Measurements from ENCODE around the gene TMEM131. TPM values are rescaled to one million over a fixed set of nuclear protein-coding genes. Genes with fewer than 3 reads are reported as not detected.
"Not testable (repeated sequence)": the region's sequence is repeated elsewhere in the genome, so short reads cannot be mapped to it uniquely, and the experiment has no call there.

TMEM131 gene
- total RNA-seq, 6 donors from 2014 or later, result 30.5 to 67.5 (median 39.7) TPM

GRCh38 chr2:97863829-97864228 lies 131.9 kb downstream of the TMEM131 start:
- peaks cover 0 to 6% (median under 1%) of the 10 kb centered on the region in 4 donors for H3K36me3 ChIP-seq
- no peak for ATAC-seq (ENCODE audit: low FRiP score in 2 of 2)

GRCh38 chr2:97861177-97861576 lies 134.6 kb downstream of the TMEM131 start:
- Histone ChIP-seq H3K36me3 (peaks cover 0 to 13% (median 2%) of the 10 kb centered on the region in 4 donors), H3K27ac (no peak overlapping the region), H3K9me3 (no peaks in the 10 kb centered on the region), H3K4me1 (peaks cover 0 to 6% (median 0%) of the 10 kb centered on the region in 4 donors), H3K27me3 (no peaks in the 10 kb centered on the region), H3K4me3 (no peak overlapping the region)
- no peak for DNase-seq
- TF ChIP-seq CTCF (IDR thresholded peaks at IDR 0.05) (no peak), POLR2A (IDR thresholded peaks at IDR 0.05) (no peak), EP300 (IDR thresholded peaks at IDR 0.05) (no peak), POLR2AphosphoS5 (IDR thresholded peaks at IDR 0.05) (no peak)
- ATAC-seq (ENCODE audit: low FRiP score in 2 of 2), result no peak
- 100% methylated on average over 2 of the region's 2 CpGs for WGBS, 2 donors

More at GRCh38 chr2:97863829-97864228, 131.9 kb downstream of the TMEM131 start:
- Histone ChIP-seq H3K4me1 (peaks cover 0 to 7% (median 3%) of the 10 kb centered on the region in 4 donors), H3K9me3 (no peaks in the 10 kb centered on the region), H3K4me3 (no peak overlapping the region), H3K27me3 (no peaks in the 10 kb centered on the region), H3K27ac (no peak overlapping the region)
- TF ChIP-seq CTCF (IDR thresholded peaks at IDR 0.05) (no peak), POLR2A (IDR thresholded peaks at IDR 0.05) (no peak), EP300 (IDR thresholded peaks at IDR 0.05) (no peak), POLR2AphosphoS5 (IDR thresholded peaks at IDR 0.05) (no peak)
- 94 to 97% methylated on average over 3 of the region's 3 CpGs for whole genome bisulfite sequencing, 2 donors
- no peak for DNase-seq

GRCh38 chr2:97858442-97858841 lies 137.3 kb downstream of the TMEM131 start:
- peaks cover 0 to 6% (median 0%) of the 10 kb centered on the region in 4 donors for H3K4me1 ChIP-seq
- no peaks in the 10 kb centered on the region for H3K27me3 ChIP-seq
- H3K9me3 ChIP-seq, result no peaks in the 10 kb centered on the region
- ATAC-seq (ENCODE audit: low FRiP score in 2 of 2) (no peak), DNase-seq (no peak)
- 95 to 98% methylated on average over 3 of the region's 3 CpGs for WGBS, 2 donors
- no peak for TF ChIP-seq POLR2A (IDR thresholded peaks at IDR 0.05)
- TF ChIP-seq CTCF (IDR thresholded peaks at IDR 0.05), result no peak
- TF ChIP-seq POLR2AphosphoS5 (IDR thresholded peaks at IDR 0.05), result no peak
- no peak for TF ChIP-seq EP300 (IDR thresholded peaks at IDR 0.05)
- no peak overlapping the region for H3K27ac ChIP-seq
- H3K4me3 ChIP-seq, result no peak overlapping the region
- H3K36me3 ChIP-seq, result peaks cover 0 to 13% (median 2%) of the 10 kb centered on the region in 4 donors

GRCh38 chr2:97857553-97857952 lies 138.2 kb downstream of the TMEM131 start:
- Histone ChIP-seq H3K27ac (no peak overlapping the region), H3K27me3 (no peaks in the 10 kb centered on the region), H3K9me3 (no peaks in the 10 kb centered on the region), H3K36me3 (peaks cover 0 to 13% (median 2%) of the 10 kb centered on the region in 4 donors), H3K4me3 (no peak overlapping the region), H3K4me1 (peaks cover 0 to 6% (median 0%) of the 10 kb centered on the region in 4 donors)
- ATAC-seq (ENCODE audit: low FRiP score in 2 of 2) (no peak), DNase-seq (no peak)
- 88 to 99% methylated on average over 2 of the region's 2 CpGs for WGBS, 2 donors
- TF ChIP-seq EP300 (IDR thresholded peaks at IDR 0.05) (no peak), CTCF (IDR thresholded peaks at IDR 0.05) (no peak), POLR2AphosphoS5 (IDR thresholded peaks at IDR 0.05) (no peak), POLR2A (IDR thresholded peaks at IDR 0.05) (no peak)

- 96 to 97% methylated on average over 4 of the region's 4 CpGs for WGBS, 2 donors
- ATAC-seq (ENCODE audit: low FRiP score in 2 of 2), result not testable (repeated sequence)
Measured at GRCh38 chr2:97853057-97853456, 142.7 kb downstream of the TMEM131 start.

More at GRCh38 chr2:97853057-97853456, 142.7 kb downstream of the TMEM131 start:
- H3K9me3 ChIP-seq, H3K4me3 ChIP-seq, H3K27ac ChIP-seq, H3K27me3 ChIP-seq, DNase-seq, H3K36me3 ChIP-seq: not testable (repeated sequence)
- peaks cover 0 to 16% (median 2%) of the 10 kb centered on the region in 4 donors for H3K4me1 ChIP-seq

All from upper lobe of left lung (tissue), 6 donors.